OCI-LY3 (cell line): ENCODE data around the gene TP53BP1.
"Not testable (repeated sequence)": the region's sequence is repeated elsewhere in the genome, so short reads cannot be mapped to it uniquely, and the experiment has no call there.

Source experiments
- H2AFZ ChIP-seq: fragments of 200-600, 300-600 bp; shearing (Covaris generic); 2 replicates; pipeline ENCODE4 v1.6.0; 2014; ENCODE audit warnings: antibody characterized with exemption, low read depth, low read length
- H3K27ac ChIP-seq: fragments of 200-600, 300-600 bp; sonication (generic); 2 replicates; pipeline ENCODE4 v1.5.1; 2014; ENCODE audit warnings: mild to moderate bottlenecking, low read length, moderate library complexity, mixed read lengths
- H3K27me3 ChIP-seq: fragments of 200-600, 300-600 bp; sonication (generic); 2 replicates; pipeline ENCODE4 v1.6.1; 2014; ENCODE audit warnings: low read depth, low read length, mixed read lengths
- H3K36me3 ChIP-seq: fragments of 200-600, 300-600 bp; sonication (generic); replicated peaks from 2 replicates; pipeline ENCODE3; 2014; ENCODE audit warnings: low read depth, low read length, mixed read lengths
- H3K4me1 ChIP-seq: fragments of 300-600, 200-600 bp; sonication (generic); 2 replicates; pipeline ENCODE4 v1.6.1; 2014; ENCODE audit warnings: low read length, mixed read lengths
- H3K4me2 ChIP-seq: fragments of 200-600, 300-600 bp; sonication (generic); 2 replicates; pipeline ENCODE4 v1.6.1; 2014; ENCODE audit warnings: low read length, mixed read lengths
- H3K4me3 ChIP-seq: fragments of 300-600, 200-600 bp; sonication (generic); 2 replicates; pipeline ENCODE4 v1.5.1; 2014; ENCODE audit warnings: antibody characterized with exemption, mild to moderate bottlenecking, low read length, moderate library complexity
- H3K79me2 ChIP-seq: fragments of 300-600, 200-600 bp; shearing (Covaris generic); 2 replicates; pipeline ENCODE4 v1.6.1; 2014; ENCODE audit warnings: mild to moderate bottlenecking, low read length, mixed read lengths
- H3K9ac ChIP-seq: fragments of 300-600, 200-600 bp; shearing (Covaris generic); 2 replicates; pipeline ENCODE4 v1.6.0; 2014; ENCODE audit warnings: mild to moderate bottlenecking, low read length, moderate library complexity
- H3K9me3 ChIP-seq: fragments of 200-600, 300-600 bp; shearing (Covaris generic); 2 replicates; pipeline ENCODE4 v1.6.1; 2014; ENCODE audit warnings: low read length, mixed read lengths; ENCODE audit not compliant: insufficient read depth
- H4K20me1 ChIP-seq: fragments of 200-600, 300-600 bp; sonication (generic); 2 replicates; pipeline ENCODE4 v1.6.1; 2016; ENCODE audit warnings: low read length, mixed read lengths; ENCODE audit not compliant: insufficient read depth
- EZH2phosphoT487 ChIP-seq: fragments of 200-600 bp; shearing (Covaris generic); IDR thresholded peaks from 2 replicates; pipeline ENCODE4 v1.6.1; 2018; ENCODE audit warnings: antibody characterized with exemption, mixed run types, low read depth
- TF ChIP-seq, protein P1 (sequence below): fragments of 200-600, 300-600 bp; sonication (generic); IDR thresholded peaks from 2 replicates; pipeline ENCODE4 v1.5.1; 2014; ENCODE audit warnings: antibody characterized with exemption, low read length, low read depth

The TP53BP1 gene

DNA sequence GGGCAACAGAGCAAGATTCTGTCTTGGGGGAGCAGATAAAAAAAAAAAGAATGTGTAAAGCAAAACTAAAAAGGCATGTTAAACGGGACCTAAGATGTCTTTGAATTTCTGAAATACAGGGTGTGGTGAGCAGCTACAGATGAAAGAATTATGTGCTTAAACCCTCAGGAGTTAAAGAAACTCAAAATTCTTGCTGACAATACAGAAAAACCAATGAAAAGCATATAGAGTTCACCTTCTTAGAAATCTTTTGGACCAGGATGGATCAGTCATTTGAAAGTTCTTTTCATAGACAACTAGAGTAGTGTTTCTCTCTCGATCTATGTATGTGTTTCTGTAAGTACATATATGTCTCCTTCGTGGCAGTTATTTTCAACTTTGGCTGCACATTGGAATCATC lies 90.7 kb downstream of the TP53BP1 start:
- Histone ChIP-seq H3K9ac (no peak overlapping the region), H2AFZ (no peak overlapping the region), H3K9me3 (no peaks in the 10 kb centered on the region), H3K4me2 (no peak overlapping the region), H3K4me1 (no peaks in the 10 kb centered on the region), H3K36me3 (peaks cover 59% of the 10 kb centered on the region), H3K79me2 (no peaks in the 10 kb centered on the region), H3K27ac (no peak overlapping the region), H3K4me3 (no peak overlapping the region), H4K20me1 (no peaks in the 10 kb centered on the region), H3K27me3 (no peaks in the 10 kb centered on the region)
- TF ChIP-seq EZH2phosphoT487: no peak
- TF ChIP-seq, protein P1, sequence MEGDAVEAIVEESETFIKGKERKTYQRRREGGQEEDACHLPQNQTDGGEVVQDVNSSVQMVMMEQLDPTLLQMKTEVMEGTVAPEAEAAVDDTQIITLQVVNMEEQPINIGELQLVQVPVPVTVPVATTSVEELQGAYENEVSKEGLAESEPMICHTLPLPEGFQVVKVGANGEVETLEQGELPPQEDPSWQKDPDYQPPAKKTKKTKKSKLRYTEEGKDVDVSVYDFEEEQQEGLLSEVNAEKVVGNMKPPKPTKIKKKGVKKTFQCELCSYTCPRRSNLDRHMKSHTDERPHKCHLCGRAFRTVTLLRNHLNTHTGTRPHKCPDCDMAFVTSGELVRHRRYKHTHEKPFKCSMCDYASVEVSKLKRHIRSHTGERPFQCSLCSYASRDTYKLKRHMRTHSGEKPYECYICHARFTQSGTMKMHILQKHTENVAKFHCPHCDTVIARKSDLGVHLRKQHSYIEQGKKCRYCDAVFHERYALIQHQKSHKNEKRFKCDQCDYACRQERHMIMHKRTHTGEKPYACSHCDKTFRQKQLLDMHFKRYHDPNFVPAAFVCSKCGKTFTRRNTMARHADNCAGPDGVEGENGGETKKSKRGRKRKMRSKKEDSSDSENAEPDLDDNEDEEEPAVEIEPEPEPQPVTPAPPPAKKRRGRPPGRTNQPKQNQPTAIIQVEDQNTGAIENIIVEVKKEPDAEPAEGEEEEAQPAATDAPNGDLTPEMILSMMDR: no peak

DNA sequence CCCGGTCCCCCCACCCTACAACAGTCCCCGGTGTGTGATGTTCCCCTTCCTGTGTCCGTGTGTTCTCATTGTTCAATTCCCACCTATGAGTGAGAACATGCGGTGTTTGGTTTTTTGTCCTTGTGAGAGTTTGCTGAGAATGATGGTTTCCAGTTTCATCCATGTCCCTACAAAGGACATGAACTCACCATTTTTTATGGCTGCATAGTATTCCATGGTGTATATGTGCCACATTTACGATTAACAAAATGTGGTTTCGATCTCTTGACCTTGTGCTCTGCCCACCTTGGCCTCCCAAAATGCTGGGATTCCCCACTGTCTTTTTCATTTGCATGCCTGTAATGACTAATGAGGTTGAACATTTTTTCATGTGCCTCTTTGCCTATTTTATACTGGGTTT lies 99.4 kb downstream of the TP53BP1 start:
- H3K27me3 ChIP-seq, H3K9ac ChIP-seq, H3K27ac ChIP-seq, H4K20me1 ChIP-seq, H3K4me1 ChIP-seq, H2AFZ ChIP-seq, H3K9me3 ChIP-seq, H3K79me2 ChIP-seq, H3K4me3 ChIP-seq, H3K4me2 ChIP-seq: not testable (repeated sequence)
- H3K36me3 ChIP-seq: peaks cover 46% of the 10 kb centered on the region

DNA sequence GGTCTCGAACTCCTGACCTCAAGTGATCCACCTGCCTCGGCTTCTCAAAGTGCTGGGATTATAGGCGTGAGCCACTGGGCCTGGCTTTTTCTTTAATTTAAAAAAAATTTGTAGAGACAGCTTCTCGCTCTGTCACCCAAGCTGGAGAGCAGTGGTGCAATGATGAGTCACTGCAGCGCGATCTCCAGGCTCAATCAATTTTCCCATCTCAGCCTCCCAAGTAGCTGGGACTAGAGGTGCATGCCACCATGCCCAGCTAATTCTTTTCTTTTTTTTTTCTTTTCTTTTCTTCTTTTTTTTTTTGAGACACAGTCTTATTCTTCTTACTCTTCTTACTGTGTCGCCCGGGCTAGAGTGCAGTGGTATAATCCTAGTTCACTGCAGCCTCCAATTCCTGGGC lies 102.2 kb downstream of the TP53BP1 start:
- H3K4me1 ChIP-seq: no peaks in the 10 kb centered on the region
- H3K36me3 ChIP-seq: peaks cover 35% of the 10 kb centered on the region
- H4K20me1 ChIP-seq: no peaks in the 10 kb centered on the region
- no peaks in the 10 kb centered on the region for H3K9me3 ChIP-seq
- no peak overlapping the region for H2AFZ ChIP-seq
- H3K27ac ChIP-seq: no peak overlapping the region
- no peak overlapping the region for H3K4me3 ChIP-seq
- no peak overlapping the region for H3K4me2 ChIP-seq
- H3K79me2 ChIP-seq: no peaks in the 10 kb centered on the region
- H3K27me3 ChIP-seq: no peaks in the 10 kb centered on the region
- TF ChIP-seq, protein P1: no peak
- TF ChIP-seq EZH2phosphoT487: no peak
- H3K9ac ChIP-seq: no peak overlapping the region

DNA sequence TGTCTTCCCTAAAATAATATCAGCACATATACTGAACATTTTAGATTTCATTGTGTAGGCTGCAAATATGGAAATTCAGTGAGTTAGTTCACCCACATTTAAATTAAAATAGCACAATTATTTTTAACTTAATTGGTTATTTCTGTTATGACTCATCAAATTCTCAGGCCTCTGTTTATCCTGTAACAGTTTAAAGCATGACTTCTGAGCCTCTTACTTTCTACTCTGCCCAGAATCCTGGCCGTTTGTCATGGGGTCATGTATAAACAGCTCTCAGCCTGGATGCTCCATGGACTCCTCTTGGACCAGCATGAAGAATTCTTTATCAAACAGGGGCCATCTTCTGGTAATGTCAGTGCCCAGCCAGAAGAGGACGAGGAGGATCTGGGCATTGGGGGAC lies 109.9 kb downstream of the TP53BP1 start:
- Histone ChIP-seq H4K20me1 (no peaks in the 10 kb centered on the region), H3K79me2 (no peaks in the 10 kb centered on the region), H3K4me3 (no peak overlapping the region), H3K9me3 (no peaks in the 10 kb centered on the region), H3K36me3 (peaks cover 43% of the 10 kb centered on the region), H2AFZ (no peak overlapping the region), H3K27me3 (no peaks in the 10 kb centered on the region), H3K27ac (no peak overlapping the region), H3K4me2 (no peak overlapping the region), H3K4me1 (no peaks in the 10 kb centered on the region), H3K9ac (no peak overlapping the region)
- TF ChIP-seq EZH2phosphoT487: no peak
- TF ChIP-seq, protein P1: no peak

DNA sequence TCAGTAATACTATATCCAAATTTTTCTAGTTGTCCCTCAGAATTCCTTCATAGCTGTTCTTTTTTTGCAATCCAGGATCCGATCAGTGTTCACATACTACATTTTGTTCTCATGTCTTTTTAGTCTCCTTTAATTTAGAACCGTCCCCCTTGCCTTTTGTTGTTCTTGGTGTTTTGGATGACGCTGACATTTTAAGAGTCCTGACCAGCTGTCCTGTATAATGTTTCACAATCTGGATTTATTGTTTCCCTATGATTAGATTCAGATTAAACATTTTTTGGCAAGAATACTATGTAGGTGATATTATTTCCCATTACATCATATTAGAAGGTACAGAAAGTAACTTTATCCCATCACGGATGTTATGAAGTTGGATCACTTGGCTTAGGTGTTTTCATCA lies 110.6 kb downstream of the TP53BP1 start:
- Histone ChIP-seq H3K9me3 (no peaks in the 10 kb centered on the region), H3K27ac (no peak overlapping the region), H3K27me3 (no peaks in the 10 kb centered on the region), H3K4me1 (no peaks in the 10 kb centered on the region), H3K4me2 (no peak overlapping the region), H3K9ac (no peak overlapping the region), H3K4me3 (no peak overlapping the region), H3K36me3 (peaks cover 45% of the 10 kb centered on the region), H3K79me2 (no peaks in the 10 kb centered on the region), H4K20me1 (no peaks in the 10 kb centered on the region), H2AFZ (no peak overlapping the region)
- TF ChIP-seq EZH2phosphoT487: no peak
- TF ChIP-seq, protein P1: no peak
